IMR-90 (cell line): Measurements from ENCODE around the gene HOXA13. TPM values are rescaled to one million over a fixed set of nuclear protein-coding genes. Genes with fewer than 3 reads are reported as not detected.

ENCODE experiments used
- ATAC-seq: fragments of 200-7000 bp; cut with Tn5 transposase; 2 replicates; pipeline ENCODE4 v1.9.1; 2020; ENCODE audit warnings: low read depth, mild to moderate bottlenecking, moderate library complexity
- BruUV-seq: library from RNA; stranded (reverse); fragments of 400-500 nt; replicated peaks from 2 replicates; lab custom pipeline; 2021; lab: Mats Ljungman, UMichigan
- CTCF ChIA-PET: fragments of 300-600 bp; formaldehyde crosslinking; extraction: SDS; loops from one replicate; lab custom pipeline; 2021; ENCODE audit warnings: antibody characterized with exemption; lab: Yijun Ruan, JAX
- POLR2A ChIA-PET: fragments of 300-600 bp; sonication (Branson Sonifier 250); formaldehyde crosslinking; loops from one replicate; lab custom pipeline; 2022; ENCODE audit warnings: antibody characterized with exemption; ENCODE audit not compliant: unreplicated experiment; lab: Charles Lee
- DNase-seq: peaks from one replicate; pipeline ENCODE4 v3.0.0; 2013
- H2AFZ ChIP-seq: replicated peaks from 2 replicates; pipeline ENCODE3; 2013; ENCODE audit warnings: low read length, mild to moderate bottlenecking; ENCODE audit not compliant: poor library complexity
- H2AK5ac ChIP-seq: 2 replicates; pipeline ENCODE4 v1.6.1; 2013; ENCODE audit warnings: low read depth, low read length, inconsistent platforms
- H2AK9ac ChIP-seq: replicated peaks from 2 replicates; pipeline ENCODE3; 2013; ENCODE audit warnings: mild to moderate bottlenecking, low read depth, low read length, moderate library complexity; ENCODE audit not compliant: poor library complexity
- H2BK120ac ChIP-seq: 2 replicates; pipeline ENCODE4 v1.6.1; 2013; ENCODE audit warnings: low read depth, low read length, inconsistent platforms
- H2BK15ac ChIP-seq: 3 replicates; pipeline ENCODE4 v1.6.1; 2013; ENCODE audit warnings: low read depth, low read length, inconsistent platforms
- H2BK20ac ChIP-seq: 2 replicates; pipeline ENCODE4 v1.6.1; 2013; ENCODE audit warnings: low read depth, mild to moderate bottlenecking, inconsistent platforms, low read length, moderate library complexity
- H2BK5ac ChIP-seq: 2 replicates; pipeline ENCODE4 v1.6.1; 2013; ENCODE audit warnings: mild to moderate bottlenecking, low read depth, low read length, inconsistent platforms; ENCODE audit not compliant: poor library complexity, severe bottlenecking
- H3K14ac ChIP-seq: replicated peaks from 2 replicates; pipeline ENCODE4 v1.6.1; 2013; ENCODE audit warnings: low read depth, low read length, inconsistent platforms
- H3K18ac ChIP-seq: 2 replicates; pipeline ENCODE4 v1.6.1; 2013; ENCODE audit warnings: low read depth, low read length, control low read depth
- H3K23ac ChIP-seq: 2 replicates; pipeline ENCODE4 v1.6.1; 2013; ENCODE audit warnings: low read depth, low read length, inconsistent platforms
- H3K27ac ChIP-seq: 2 replicates; pipeline ENCODE4 v1.5.1; 2013; ENCODE audit warnings: mild to moderate bottlenecking, control low read depth, low read length; ENCODE audit not compliant: insufficient read depth
- H3K27me3 ChIP-seq: 2 replicates; pipeline ENCODE4 v1.6.1; 2013; ENCODE audit warnings: low read length; ENCODE audit not compliant: control insufficient read depth, insufficient read depth
- H3K36me3 ChIP-seq: 2 replicates; pipeline ENCODE4 v1.6.1; 2013; ENCODE audit warnings: low read length, mixed read lengths; ENCODE audit not compliant: control insufficient read depth, insufficient read depth
- H3K4ac ChIP-seq: 2 replicates; pipeline ENCODE4 v1.6.1; 2013; ENCODE audit warnings: low read depth, low read length, inconsistent platforms
- H3K4me1 ChIP-seq: 2 replicates; pipeline ENCODE4 v1.6.1; 2013; ENCODE audit warnings: low read length, mixed read lengths; ENCODE audit not compliant: control insufficient read depth, insufficient read depth
- H3K4me2 ChIP-seq: 2 replicates; pipeline ENCODE4 v1.6.1; 2013; ENCODE audit warnings: low read depth, mild to moderate bottlenecking, control low read depth, low read length, moderate library complexity
- H3K4me3 ChIP-seq: 2 replicates; pipeline ENCODE4 v1.5.1; 2013; ENCODE audit warnings: low read depth, mild to moderate bottlenecking, control low read depth, low read length, moderate library complexity; ENCODE audit not compliant: insufficient read depth
- H3K56ac ChIP-seq: 2 replicates; pipeline ENCODE4 v1.6.1; 2013; ENCODE audit warnings: low read length, inconsistent platforms; ENCODE audit not compliant: insufficient read depth; ENCODE audit errors: extremely low read depth
- H3K79me1 ChIP-seq, 2 experiments: 2 replicates each; pipeline ENCODE4 v1.6.1; 2013; ENCODE audit warnings: low read length in 2 of 2, inconsistent platforms in 1 of 2, low read depth in 1 of 2
- H3K9ac ChIP-seq: 2 replicates; pipeline ENCODE4 v1.6.1; 2013; ENCODE audit warnings: low read depth, low read length, control low read depth
- H3K9me1 ChIP-seq: 2 replicates; pipeline ENCODE4 v1.6.1; 2013; ENCODE audit warnings: low read length, inconsistent platforms; ENCODE audit not compliant: insufficient read depth
- H3K9me3 ChIP-seq: 2 replicates; pipeline ENCODE4 v1.6.1; 2013; ENCODE audit warnings: low read length; ENCODE audit not compliant: control insufficient read depth, insufficient read depth
- H4K20me1 ChIP-seq: 2 replicates; pipeline ENCODE4 v1.6.1; 2013; ENCODE audit warnings: low read length, inconsistent platforms; ENCODE audit not compliant: insufficient read depth
- H4K5ac ChIP-seq: 2 replicates; pipeline ENCODE4 v1.6.1; 2013; ENCODE audit warnings: mild to moderate bottlenecking, low read depth, low read length, control low read depth
- H4K8ac ChIP-seq, 2 experiments: 2 replicates each; pipeline ENCODE4 v1.6.1; 2013; ENCODE audit warnings: low read depth in 2 of 2, low read length in 2 of 2, control low read depth in 1 of 2, inconsistent platforms in 1 of 2
- H4K91ac ChIP-seq: 2 replicates; pipeline ENCODE4 v1.6.1; 2013; ENCODE audit warnings: low read depth, low read length, inconsistent platforms; ENCODE audit not compliant: insufficient read depth
- BHLHE40 ChIP-seq: fragments of 150-350 bp; IDR thresholded peaks from 2 replicates; pipeline ENCODE4 v1.6.1; 2016; ENCODE audit warnings: mild to moderate bottlenecking, low read depth, low read length
- CEBPB ChIP-seq: IDR thresholded peaks from 2 replicates; pipeline ENCODE4 v1.6.1; 2012; ENCODE audit warnings: low read depth, low read length, improper control_type of control experiment
- CHD1 ChIP-seq: IDR thresholded peaks from 2 replicates; pipeline ENCODE4 v1.6.1; 2012; ENCODE audit warnings: low read depth, low read length, improper control_type of control experiment
- ELK1 ChIP-seq: fragments of 150-350 bp; IDR thresholded peaks from 2 replicates; pipeline ENCODE4 v1.6.1; 2016; ENCODE audit warnings: low read depth, mild to moderate bottlenecking, low read length, moderate library complexity, borderline replicate concordance
- FOS ChIP-seq: fragments of 150-350 bp; IDR thresholded peaks from 2 replicates; pipeline ENCODE4 v1.6.1; 2016; ENCODE audit warnings: low read depth, low read length
- MAFK ChIP-seq: IDR thresholded peaks from 2 replicates; pipeline ENCODE4 v1.6.1; 2012; ENCODE audit warnings: low read depth, low read length, improper control_type of control experiment
- MAZ ChIP-seq: IDR thresholded peaks from 2 replicates; pipeline ENCODE4 v1.6.1; 2012; ENCODE audit warnings: low read depth, mild to moderate bottlenecking, low read length, improper control_type of control experiment, moderate library complexity, borderline replicate concordance
- MXI1 ChIP-seq: IDR thresholded peaks from 2 replicates; pipeline ENCODE4 v1.6.1; 2012; ENCODE audit warnings: low read depth, mild to moderate bottlenecking, low read length, moderate library complexity, borderline replicate concordance
- POLR2A ChIP-seq: IDR thresholded peaks from 2 replicates; pipeline ENCODE4 v1.6.1; 2012; ENCODE audit warnings: mild to moderate bottlenecking, low read depth, low read length
- RAD21 ChIP-seq: IDR thresholded peaks from 2 replicates; pipeline ENCODE4 v1.6.1; 2012; ENCODE audit warnings: low read length, improper control_type of control experiment
- RFX5 ChIP-seq: IDR thresholded peaks from 2 replicates; pipeline ENCODE4 v1.8.0; 2012; ENCODE audit warnings: low read depth, mild to moderate bottlenecking, low read length, moderate library complexity
- SMC3 ChIP-seq: fragments of 150-350 bp; IDR thresholded peaks from 2 replicates; pipeline ENCODE4 v1.6.1; 2016; ENCODE audit warnings: low read depth, mild to moderate bottlenecking, antibody characterized with exemption, low read length, moderate library complexity
- WGBS, 2 experiments: methylation state at CpG; one replicate each; pipeline versions ENCODE4 v1.1.5 to v1.1.7; 2013; ENCODE audit warnings: missing lambda C conversion rate in 2 of 2; ENCODE audit not compliant: insufficient read length in 1 of 2; ENCODE audit errors: extremely low coverage in 2 of 2; 5-methylcytosine and 5-hydroxymethylcytosine counted together
- dilution Hi-C: fragments of 300-500 bp; cut with HindIII; formaldehyde crosslinking; loops from one replicate; pipeline ENCODE4 v1.14.3; 2018; ENCODE audit warnings: low sequenced_read_pairs; ENCODE audit not compliant: unreplicated experiment
- in situ Hi-C: fragments of 300-500 bp; cut with MboI; formaldehyde crosslinking; loops from 3 replicates; pipeline ENCODE4 v1.14.3; 2019; ENCODE audit warnings: low sequenced_read_pairs, inconsistent platforms, mixed read lengths
- intact Hi-C: fragments of 100-400 bp; cut with micrococcal nuclease; formaldehyde crosslinking; loops from 2 replicates; pipeline ENCODE4 v1.10.0; 2022
- polyA plus RNA-seq, 3 experiments: library from polyadenylated mRNA; depleted of rRNA; stranded (reverse); fragments of >200 nt; gene quantifications; 2 replicates each; pipeline ENCODE4 v1.2.3, GENCODE V29; 2012; ENCODE audit warnings: low replicate concordance in 1 of 3
- total RNA-seq: library from RNA; depleted of rRNA; stranded (reverse); fragments of >200 nt; gene quantifications from 2 replicates; pipeline ENCODE4 v1.2.3, GENCODE V29; 2012
- TF ChIP-seq, protein P1 (sequence below): fragments of 150-350 bp; IDR thresholded peaks from 2 replicates; pipeline ENCODE4 v1.6.1; 2017; ENCODE audit warnings: mild to moderate bottlenecking, antibody characterized with exemption, low read length, low read depth
- TF ChIP-seq, protein P2 (sequence below): conservative IDR thresholded peaks from 2 replicates; pipeline ENCODE4 v1.5.1; 2012; ENCODE audit warnings: mild to moderate bottlenecking, low read depth, low read length, improper control_type of control experiment

The HOXA13 gene
- total and polyA plus RNA-seq, 2 of the 4 experiments (the other 2 are of a cell fraction), result not detected

DNA sequence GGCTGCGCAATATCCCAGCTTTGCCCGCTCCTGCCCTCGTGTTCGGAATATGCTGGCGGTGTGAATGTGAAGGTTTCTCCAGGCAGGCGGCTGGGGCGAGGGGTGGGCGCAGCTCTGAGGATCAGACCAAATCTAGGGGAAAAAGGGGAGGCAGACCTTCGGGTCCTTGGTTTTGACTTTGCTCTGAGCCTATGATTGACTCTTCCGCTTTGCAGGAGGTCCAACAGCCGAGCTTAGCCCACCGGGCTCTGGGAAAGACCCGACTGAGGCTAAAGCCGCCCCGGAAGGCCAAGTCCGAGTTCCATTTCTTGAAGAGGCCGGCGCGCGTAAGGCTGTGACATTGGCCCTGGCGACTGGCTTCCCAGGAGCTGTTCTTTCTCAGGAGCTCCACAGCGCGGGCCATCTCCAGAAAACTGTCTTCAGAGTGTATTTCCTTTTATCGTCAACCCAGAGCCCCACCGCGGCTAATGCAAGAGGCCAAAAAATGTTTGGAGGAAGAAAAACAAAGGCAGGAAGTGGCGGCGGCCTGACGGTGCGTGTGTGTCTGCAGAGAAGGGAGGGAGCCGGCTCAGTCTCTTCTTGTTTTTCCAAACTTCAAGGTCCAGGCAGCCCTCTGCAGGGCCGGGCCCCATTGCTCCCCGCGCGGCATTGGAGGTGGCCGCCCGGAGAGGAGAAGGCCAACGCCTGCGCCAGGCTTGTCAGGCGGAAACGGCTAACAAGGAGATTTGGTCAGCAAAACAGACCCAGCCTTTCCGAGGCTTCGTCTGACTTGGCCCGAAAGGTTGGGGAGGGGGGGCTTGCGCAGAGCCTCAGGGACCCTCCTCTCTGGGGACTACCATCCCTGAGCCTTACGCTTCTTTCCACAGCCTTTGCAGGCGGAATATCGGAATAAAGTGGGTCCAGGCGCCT lies 11.3 kb downstream of the HOXA13 start:
- H3K27me3 ChIP-seq, result peaks cover 97% of the 10 kb centered on the region
- TF ChIP-seq POLR2A (no peak), CEBPB (no peak), ELK1 (no peak), FOS (no peak), MAFK (no peak), RFX5 (no peak), SMC3 (no peak), RAD21 (no peak), MXI1 (no peak), CHD1 (no peak), BHLHE40 (no peak), MAZ (no peak)
- TF ChIP-seq, protein P1, sequence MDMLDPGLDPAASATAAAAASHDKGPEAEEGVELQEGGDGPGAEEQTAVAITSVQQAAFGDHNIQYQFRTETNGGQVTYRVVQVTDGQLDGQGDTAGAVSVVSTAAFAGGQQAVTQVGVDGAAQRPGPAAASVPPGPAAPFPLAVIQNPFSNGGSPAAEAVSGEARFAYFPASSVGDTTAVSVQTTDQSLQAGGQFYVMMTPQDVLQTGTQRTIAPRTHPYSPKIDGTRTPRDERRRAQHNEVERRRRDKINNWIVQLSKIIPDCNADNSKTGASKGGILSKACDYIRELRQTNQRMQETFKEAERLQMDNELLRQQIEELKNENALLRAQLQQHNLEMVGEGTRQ, result no peak
- TF ChIP-seq, protein P2, sequence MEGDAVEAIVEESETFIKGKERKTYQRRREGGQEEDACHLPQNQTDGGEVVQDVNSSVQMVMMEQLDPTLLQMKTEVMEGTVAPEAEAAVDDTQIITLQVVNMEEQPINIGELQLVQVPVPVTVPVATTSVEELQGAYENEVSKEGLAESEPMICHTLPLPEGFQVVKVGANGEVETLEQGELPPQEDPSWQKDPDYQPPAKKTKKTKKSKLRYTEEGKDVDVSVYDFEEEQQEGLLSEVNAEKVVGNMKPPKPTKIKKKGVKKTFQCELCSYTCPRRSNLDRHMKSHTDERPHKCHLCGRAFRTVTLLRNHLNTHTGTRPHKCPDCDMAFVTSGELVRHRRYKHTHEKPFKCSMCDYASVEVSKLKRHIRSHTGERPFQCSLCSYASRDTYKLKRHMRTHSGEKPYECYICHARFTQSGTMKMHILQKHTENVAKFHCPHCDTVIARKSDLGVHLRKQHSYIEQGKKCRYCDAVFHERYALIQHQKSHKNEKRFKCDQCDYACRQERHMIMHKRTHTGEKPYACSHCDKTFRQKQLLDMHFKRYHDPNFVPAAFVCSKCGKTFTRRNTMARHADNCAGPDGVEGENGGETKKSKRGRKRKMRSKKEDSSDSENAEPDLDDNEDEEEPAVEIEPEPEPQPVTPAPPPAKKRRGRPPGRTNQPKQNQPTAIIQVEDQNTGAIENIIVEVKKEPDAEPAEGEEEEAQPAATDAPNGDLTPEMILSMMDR, result no peak

More for the DNA sequence above, 11.3 kb downstream of the HOXA13 start:
- H3K36me3 ChIP-seq, result no peaks in the 10 kb centered on the region
- DNase-seq (no peak), ATAC-seq (no peak)
- no peak overlapping the region for H3K18ac ChIP-seq
- peaks cover 18% of the 10 kb centered on the region; the same call in 1 of the 2 replicates for H4K20me1 ChIP-seq
- H4K8ac ChIP-seq, result no peak overlapping the region
- WGBS, 2 experiments, result 11% methylated on average over 19 of the region's 49 CpGs; no CpG with 5 or more reads in 1 of the 2 experiments
- peaks cover 3% of the 10 kb centered on the region; the same call in 1 of the 2 replicates for H3K4me1 ChIP-seq
- H3K27ac ChIP-seq, result no peak overlapping the region
- no peaks in the 10 kb centered on the region for H3K79me1 ChIP-seq
- BruUV-seq, result no TSS peak
- no peak overlapping the region for H2BK5ac ChIP-seq
- H3K4me3 ChIP-seq, result no peak overlapping the region
- H4K91ac ChIP-seq, result no peak overlapping the region
- ChIA-PET POLR2A (no interaction called here), CTCF (interaction anchor here (1.1 kb wide), 1 partner anchor 9 kb away, joined by 3 read pairs; no protein-coding TSS in a partner anchor)
- peaks cover 16% of the 10 kb centered on the region; the same call in 1 of the 2 replicates for H3K9me3 ChIP-seq
- H3K4me2 ChIP-seq, result 0 out of 2 replicates have a peak overlapping the region, but pooled peaks have one; percentile 4
- no peak overlapping the region for H3K14ac ChIP-seq
- H2BK15ac ChIP-seq, result no peak overlapping the region
- H2BK20ac ChIP-seq, result no peak overlapping the region
- no peak overlapping the region for H3K23ac ChIP-seq
- H4K5ac ChIP-seq, result no peak overlapping the region
- H3K56ac ChIP-seq, result no peak overlapping the region
- H2AK5ac ChIP-seq, result no peak overlapping the region
- no peak overlapping the region for H3K4ac ChIP-seq
- no peak overlapping the region for H3K9ac ChIP-seq
- in situ Hi-C loops, result no loop called here
- H2BK120ac ChIP-seq, result no peak overlapping the region
- H2AFZ ChIP-seq, result no peak overlapping the region
- no peaks in the 10 kb centered on the region for H3K9me1 ChIP-seq
- dilution Hi-C loops, result no loop called here
- H2AK9ac ChIP-seq, result no peak overlapping the region
- intact Hi-C loops, result no loop called here
